Breast epithelium (tissue), 3 donors: ENCODE results near the gene GPC6.

Source experiments
- POLR2A ChIP-seq: fragments of 450-650 bp; IDR thresholded peaks from one replicate; pipeline ENCODE4 v1.6.1; 2016; ENCODE audit warnings: antibody characterized with exemption, mild to moderate bottlenecking, moderate library complexity
- TF ChIP-seq, protein P1 (sequence below), 3 donors: fragments of 450-650 bp; IDR thresholded peaks; one replicate each; pipeline ENCODE4 v1.5.1; 2016 to 2017; ENCODE audit warnings: antibody characterized with exemption in 3 of 3, mild to moderate bottlenecking in 3 of 3, moderate library complexity in 3 of 3

DNA sequence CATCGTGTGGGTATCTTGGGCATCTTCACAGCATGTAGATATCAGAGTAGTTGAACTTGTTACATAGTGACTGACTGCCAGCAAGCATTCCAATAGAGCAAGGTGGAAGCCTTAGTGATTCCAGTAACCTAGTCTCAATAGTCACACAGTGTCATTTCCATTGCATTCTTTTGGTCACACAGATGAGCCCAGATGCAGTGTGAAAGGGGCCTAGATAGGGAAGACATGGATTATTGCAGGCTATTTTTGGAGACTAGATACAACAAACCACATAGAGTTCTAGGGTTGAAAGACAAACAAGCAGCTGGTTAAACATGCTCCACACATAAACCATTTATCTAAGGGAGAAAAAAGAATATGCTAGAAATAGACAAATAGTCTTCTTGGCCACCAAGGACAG, 699.4 kb downstream of the GPC6 start:
- no peak for TF ChIP-seq POLR2A
- TF ChIP-seq, protein P1, sequence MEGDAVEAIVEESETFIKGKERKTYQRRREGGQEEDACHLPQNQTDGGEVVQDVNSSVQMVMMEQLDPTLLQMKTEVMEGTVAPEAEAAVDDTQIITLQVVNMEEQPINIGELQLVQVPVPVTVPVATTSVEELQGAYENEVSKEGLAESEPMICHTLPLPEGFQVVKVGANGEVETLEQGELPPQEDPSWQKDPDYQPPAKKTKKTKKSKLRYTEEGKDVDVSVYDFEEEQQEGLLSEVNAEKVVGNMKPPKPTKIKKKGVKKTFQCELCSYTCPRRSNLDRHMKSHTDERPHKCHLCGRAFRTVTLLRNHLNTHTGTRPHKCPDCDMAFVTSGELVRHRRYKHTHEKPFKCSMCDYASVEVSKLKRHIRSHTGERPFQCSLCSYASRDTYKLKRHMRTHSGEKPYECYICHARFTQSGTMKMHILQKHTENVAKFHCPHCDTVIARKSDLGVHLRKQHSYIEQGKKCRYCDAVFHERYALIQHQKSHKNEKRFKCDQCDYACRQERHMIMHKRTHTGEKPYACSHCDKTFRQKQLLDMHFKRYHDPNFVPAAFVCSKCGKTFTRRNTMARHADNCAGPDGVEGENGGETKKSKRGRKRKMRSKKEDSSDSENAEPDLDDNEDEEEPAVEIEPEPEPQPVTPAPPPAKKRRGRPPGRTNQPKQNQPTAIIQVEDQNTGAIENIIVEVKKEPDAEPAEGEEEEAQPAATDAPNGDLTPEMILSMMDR (IDR thresholded peaks at IDR 0.05), result no peak
